Osteoblast (primary cell): Measurements from ENCODE around the gene PRR15L. TPM values are rescaled to one million over a fixed set of nuclear protein-coding genes. Genes with fewer than 3 reads are reported as not detected.

Experiments
- DNase-seq: peaks from one replicate; pipeline ENCODE4 v3.0.0; 2011; ENCODE audit warnings: low spot score, mixed read lengths; ENCODE audit not compliant: insufficient read length; ENCODE audit errors: missing footprints
- H2AFZ ChIP-seq: 2 replicates; pipeline ENCODE4 v1.6.0; 2011; ENCODE audit warnings: mild to moderate bottlenecking, low read length
- H3K27ac ChIP-seq: 2 replicates; pipeline ENCODE4 v1.5.1; 2011; ENCODE audit warnings: mild to moderate bottlenecking, low read depth, low read length, moderate library complexity
- H3K27me3 ChIP-seq: 2 replicates; pipeline ENCODE4 v1.6.0; 2012; ENCODE audit warnings: mild to moderate bottlenecking, control low read depth, inconsistent platforms, low read length, moderate library complexity; ENCODE audit not compliant: insufficient read depth
- H3K36me3 ChIP-seq: 2 replicates; pipeline ENCODE4 v1.5.1; 2011; ENCODE audit warnings: mild to moderate bottlenecking, low read length, control low read depth, moderate library complexity; ENCODE audit not compliant: insufficient read depth
- H3K4me1 ChIP-seq: 2 replicates; pipeline ENCODE4 v1.5.1; 2011; ENCODE audit warnings: mild to moderate bottlenecking, low read length, control low read depth, moderate library complexity; ENCODE audit not compliant: insufficient read depth
- H3K4me2 ChIP-seq: 2 replicates; pipeline ENCODE4 v1.6.0; 2011; ENCODE audit warnings: mild to moderate bottlenecking, low read length; ENCODE audit not compliant: insufficient read depth
- H3K4me3 ChIP-seq: fragments of 200-600 bp; sonication (generic); 3 replicates; pipeline ENCODE4 v1.5.1; 2012; ENCODE audit warnings: mild to moderate bottlenecking, low read length, inconsistent platforms; ENCODE audit not compliant: insufficient read depth
- H3K79me2 ChIP-seq: 2 replicates; pipeline ENCODE4 v1.6.0; 2012; ENCODE audit warnings: mild to moderate bottlenecking, low read length, control low read depth, inconsistent platforms; ENCODE audit not compliant: insufficient read depth
- H3K9me3 ChIP-seq: 2 replicates; pipeline ENCODE4 v1.5.1; 2011; ENCODE audit warnings: low read depth, low read length, control low read depth
- H4K20me1 ChIP-seq: 2 replicates; pipeline ENCODE4 v1.6.0; 2012; ENCODE audit warnings: mild to moderate bottlenecking, low read length, control low read depth; ENCODE audit not compliant: insufficient read depth
- total RNA-seq: library from RNA; depleted of rRNA; stranded (reverse); fragments of >200 nt; gene quantifications from 2 replicates; pipeline ENCODE4 v1.2.3, GENCODE V29; 2012
- TF ChIP-seq, protein P1 (sequence below): IDR thresholded peaks from 2 replicates; pipeline ENCODE4 v1.5.1; 2011; ENCODE audit warnings: mild to moderate bottlenecking, low read depth, low read length, moderate library complexity; ENCODE audit errors: extremely low read depth

The PRR15L gene
- total RNA-seq, 1 donor: not detected

DNA sequence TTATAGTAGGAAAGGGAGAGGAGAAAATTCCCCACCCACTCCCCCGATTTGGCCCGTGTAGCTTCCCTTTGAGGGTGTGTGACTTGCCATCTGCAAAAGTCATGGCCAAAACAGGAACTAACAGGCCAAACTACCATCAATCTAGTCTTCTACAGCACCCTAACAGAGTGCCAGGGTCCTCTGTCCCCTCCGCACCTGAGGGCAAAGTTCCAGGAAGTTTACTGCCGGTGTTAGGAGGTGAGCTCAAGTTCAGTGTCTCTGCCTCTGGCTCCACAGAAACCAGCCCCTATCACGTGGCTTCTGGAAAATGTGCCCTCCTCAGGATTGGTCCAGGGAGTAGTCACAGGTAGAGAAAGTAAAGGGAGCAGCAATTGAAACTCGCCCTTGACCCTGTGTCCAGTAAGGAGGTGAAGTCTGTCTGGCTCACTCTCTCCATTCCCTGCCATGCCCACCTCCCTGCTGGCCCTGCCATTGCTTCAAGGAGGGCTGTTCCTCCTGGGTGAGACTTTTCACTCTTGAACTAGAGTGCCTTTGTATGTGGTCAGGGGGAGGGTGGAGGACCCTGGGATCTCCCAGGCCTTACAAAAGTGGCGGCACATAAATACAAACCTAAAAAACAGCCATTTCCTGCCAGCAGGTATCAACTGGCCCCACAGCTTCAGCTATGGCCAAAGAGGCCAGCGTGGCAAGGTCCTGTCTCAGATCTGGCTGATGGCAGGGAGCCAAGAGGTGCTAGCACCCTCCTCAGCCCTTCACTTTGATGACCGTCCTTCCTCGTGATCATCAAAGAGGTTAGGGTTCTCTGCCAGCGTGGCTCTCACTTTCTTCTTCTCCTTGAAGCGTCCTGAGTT, 5.3 kb downstream of the PRR15L start:
- no peak for DNase-seq
- no peaks in the 10 kb centered on the region for H3K79me2 ChIP-seq
- H3K4me3 ChIP-seq: no peak overlapping the region
- no peaks in the 10 kb centered on the region for H3K9me3 ChIP-seq
- H2AFZ ChIP-seq: no peak overlapping the region
- TF ChIP-seq, protein P1, sequence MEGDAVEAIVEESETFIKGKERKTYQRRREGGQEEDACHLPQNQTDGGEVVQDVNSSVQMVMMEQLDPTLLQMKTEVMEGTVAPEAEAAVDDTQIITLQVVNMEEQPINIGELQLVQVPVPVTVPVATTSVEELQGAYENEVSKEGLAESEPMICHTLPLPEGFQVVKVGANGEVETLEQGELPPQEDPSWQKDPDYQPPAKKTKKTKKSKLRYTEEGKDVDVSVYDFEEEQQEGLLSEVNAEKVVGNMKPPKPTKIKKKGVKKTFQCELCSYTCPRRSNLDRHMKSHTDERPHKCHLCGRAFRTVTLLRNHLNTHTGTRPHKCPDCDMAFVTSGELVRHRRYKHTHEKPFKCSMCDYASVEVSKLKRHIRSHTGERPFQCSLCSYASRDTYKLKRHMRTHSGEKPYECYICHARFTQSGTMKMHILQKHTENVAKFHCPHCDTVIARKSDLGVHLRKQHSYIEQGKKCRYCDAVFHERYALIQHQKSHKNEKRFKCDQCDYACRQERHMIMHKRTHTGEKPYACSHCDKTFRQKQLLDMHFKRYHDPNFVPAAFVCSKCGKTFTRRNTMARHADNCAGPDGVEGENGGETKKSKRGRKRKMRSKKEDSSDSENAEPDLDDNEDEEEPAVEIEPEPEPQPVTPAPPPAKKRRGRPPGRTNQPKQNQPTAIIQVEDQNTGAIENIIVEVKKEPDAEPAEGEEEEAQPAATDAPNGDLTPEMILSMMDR: no peak
- no peaks in the 10 kb centered on the region for H4K20me1 ChIP-seq
- no peak overlapping the region for H3K27ac ChIP-seq
- peaks cover 17% of the 10 kb centered on the region for H3K4me1 ChIP-seq
- H3K4me2 ChIP-seq: no peak overlapping the region
- peaks cover 15% of the 10 kb centered on the region for H3K36me3 ChIP-seq
- no peaks in the 10 kb centered on the region for H3K27me3 ChIP-seq

DNA sequence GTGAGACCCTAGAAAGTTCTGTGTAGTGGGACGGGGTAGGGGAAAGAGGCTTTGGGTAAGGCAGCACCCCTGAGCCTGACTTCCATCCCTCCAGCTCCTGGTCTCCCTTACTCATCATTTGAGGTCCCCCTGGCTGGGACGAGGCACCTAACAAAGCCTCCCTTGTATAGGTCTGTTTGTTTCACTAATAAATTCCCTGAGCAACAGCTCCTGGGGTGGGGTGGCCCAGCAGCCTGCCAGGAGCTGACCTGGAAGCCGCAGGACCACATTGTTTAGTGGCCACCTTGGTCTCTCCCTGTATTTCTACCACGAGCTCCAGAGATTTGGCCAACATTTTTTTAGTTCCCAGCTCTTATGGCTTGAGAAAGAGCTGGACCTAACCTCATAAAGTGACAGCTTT, 7.2 kb downstream of the PRR15L start:
- no peaks in the 10 kb centered on the region for H3K79me2 ChIP-seq
- no peak for DNase-seq
- no peak overlapping the region for H2AFZ ChIP-seq
- peaks cover 20% of the 10 kb centered on the region for H3K36me3 ChIP-seq
- H3K27me3 ChIP-seq: no peaks in the 10 kb centered on the region
- TF ChIP-seq, protein P1: no peak
- H3K27ac ChIP-seq: no peak overlapping the region
- H3K4me3 ChIP-seq: no peak overlapping the region
- no peak overlapping the region for H3K4me2 ChIP-seq
- no peaks in the 10 kb centered on the region for H3K9me3 ChIP-seq
- peaks cover 31% of the 10 kb centered on the region for H3K4me1 ChIP-seq
- H4K20me1 ChIP-seq: no peaks in the 10 kb centered on the region

DNA sequence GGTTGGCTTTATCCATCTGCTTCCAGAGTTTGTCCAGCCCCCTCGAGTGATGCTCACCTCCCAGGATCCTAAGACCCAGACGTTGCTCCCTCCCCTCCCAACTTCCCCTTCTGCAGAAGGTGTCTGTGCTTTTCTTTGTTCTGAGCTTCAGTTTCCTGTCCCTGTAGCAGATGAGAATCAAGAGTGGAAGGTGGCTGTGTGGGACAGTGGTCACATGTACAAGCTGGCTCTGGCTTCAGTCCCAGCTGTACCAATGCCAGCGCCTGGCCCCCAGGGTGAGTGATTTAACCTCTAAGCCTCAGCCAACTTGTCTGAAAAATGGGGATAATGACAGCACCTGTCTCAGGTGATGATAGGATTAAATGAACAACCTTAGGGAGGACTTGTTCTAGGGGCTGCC, 7.7 kb downstream of the PRR15L start:
- TF ChIP-seq, protein P1: no peak
- Histone ChIP-seq H3K79me2 (no peaks in the 10 kb centered on the region), H4K20me1 (no peaks in the 10 kb centered on the region), H2AFZ (no peak overlapping the region), H3K36me3 (peaks cover 20% of the 10 kb centered on the region), H3K4me3 (no peak overlapping the region), H3K9me3 (no peaks in the 10 kb centered on the region), H3K4me2 (peak overlapping the region; percentile 82), H3K27ac (peak overlapping the region; percentile 52), H3K27me3 (no peaks in the 10 kb centered on the region), H3K4me1 (peaks cover 36% of the 10 kb centered on the region)
- DNase-seq: no peak

DNA sequence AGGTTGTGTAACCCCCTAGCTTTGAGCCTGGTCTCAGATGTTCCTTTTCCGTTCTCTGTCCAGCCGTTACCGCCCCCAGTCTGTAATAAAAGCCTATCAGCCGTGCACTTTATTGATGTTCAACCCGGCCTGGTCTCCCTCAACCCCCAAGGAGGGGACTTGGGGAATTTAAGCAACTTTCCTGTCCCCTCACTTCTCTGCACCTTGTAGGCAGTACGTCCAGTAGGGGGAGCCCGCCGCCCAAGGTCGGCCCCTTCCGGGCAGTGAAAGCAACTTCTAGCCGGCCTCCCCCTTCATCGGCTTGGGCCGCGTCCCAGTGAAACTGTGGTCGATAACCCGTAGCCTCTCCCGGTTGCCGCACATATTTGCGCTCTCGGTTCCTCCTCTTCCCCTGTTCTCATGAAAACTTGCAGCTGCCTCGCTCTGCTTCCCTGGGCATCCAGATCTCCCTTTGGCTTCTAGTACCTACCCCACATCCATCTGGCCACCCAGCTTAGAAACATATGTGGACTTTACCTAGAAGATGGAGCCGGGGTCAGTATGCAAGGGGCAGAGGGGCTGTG, 8.4 kb downstream of the PRR15L start:
- Histone ChIP-seq H3K4me3 (peak overlapping the region; percentile 59), H3K27ac (peak overlapping the region; percentile 52), H3K79me2 (no peaks in the 10 kb centered on the region), H3K4me1 (peaks cover 43% of the 10 kb centered on the region), H2AFZ (peak overlapping the region; percentile 84), H3K4me2 (peak overlapping the region; percentile 82), H4K20me1 (no peaks in the 10 kb centered on the region), H3K9me3 (no peaks in the 10 kb centered on the region), H3K27me3 (no peaks in the 10 kb centered on the region), H3K36me3 (peaks cover 20% of the 10 kb centered on the region)
- TF ChIP-seq, protein P1: peak; percentile 90
- DNase-seq: peak; percentile 93
